Measurements from ENCODE around the gene HBD. TPM values are rescaled to one million over a fixed set of nuclear protein-coding genes. Genes with fewer than 3 reads are reported as not detected.

The HBD gene
- total and polyA plus RNA-seq, 9 of the 15 experiments (the other 6 are each of a cell fraction or from before 2014, with no cell fraction given), result 11.8 to 169 (median 36.0) TPM

- in situ Hi-C loops (cut with MboI) (no loop called here), intact Hi-C loops (cut with micrococcal nuclease) (no loop called here)
- no peak overlapping the region for H2AFZ ChIP-seq (ENCODE audit: low read depth, low read length)
- peaks cover 9 to 17% of the 10 kb centered on the region in 2 experiments; a peak in 4 of 5 replicates for H3K4me1 ChIP-seq (replicated peaks in 1 of 2; ENCODE audit: control insufficient read depth in 2 of 2, insufficient read depth in 2 of 2, low read length in 2 of 2)
- no peaks in the 10 kb centered on the region for H3K9me3 ChIP-seq (replicated peaks; ENCODE audit: control insufficient read depth, insufficient read depth, low read depth, low read length)
- no peak overlapping the region for H3K4me2 ChIP-seq (ENCODE audit: insufficient read depth, low read length)
- no peaks in the 10 kb centered on the region for H3K79me2 ChIP-seq (ENCODE audit: control insufficient read depth, insufficient read depth, low read length)
- CTCF ChIA-PET (ENCODE audit: low intra/inter-chr PET ratio), result interaction anchor here (0.6 kb wide), 1 partner anchor 10 kb away, joined by 3 read pairs; the partner anchor contains the start of gene HBD
- BruUV-seq (replicated peaks), result no TSS peak
- no peak overlapping the region for H3K9ac ChIP-seq (ENCODE audit: insufficient read depth in 1 of 2, low read depth in 2 of 2, low read length in 2 of 2)
- H3K27ac ChIP-seq (ENCODE audit: extremely low read depth, low read depth, low read length), result no peak overlapping the region
- no peak for FAIRE-seq
- WGBS (ENCODE audit: insufficient coverage, low coverage, missing lambda C conversion rate), result 89% methylated on average over 1 of the region's 1 CpG
- H3K4me3 ChIP-seq, result no peak overlapping the region
- no peaks in the 10 kb centered on the region for H3K36me3 ChIP-seq (ENCODE audit: control insufficient read depth, insufficient read depth, low read length)
- no peak for DNase-seq (ENCODE audit: extremely low read depth in 1 of 4, low spot score in 3 of 4)
- H4K20me1 ChIP-seq (replicated peaks; ENCODE audit: control insufficient read depth, insufficient read depth, low read length), result no peaks in the 10 kb centered on the region
- H3K27me3 ChIP-seq (ENCODE audit: control insufficient read depth in 2 of 2, insufficient read depth in 2 of 2, low read length in 2 of 2), result no peaks in the 10 kb centered on the region
- ATAC-seq, result no peak
- POLR2A ChIA-PET, result no interaction called here
- H3K9me1 ChIP-seq (ENCODE audit: control insufficient read depth, insufficient read depth, low read length), result no peaks in the 10 kb centered on the region
- TF ChIP-seq MYNN (IDR thresholded peaks at IDR 0.05) (no peak), MYNN (CRISPR knock-in tag; IDR thresholded peaks at IDR 0.05) (no peak), ZNF277 (CRISPR knock-in tag; IDR thresholded peaks at IDR 0.05; ENCODE audit: borderline replicate concordance) (no peak), EP300 (IDR thresholded peaks at IDR 0.05; ENCODE audit: low read length) (no peak), TCF15 (CRISPR knock-in tag; IDR thresholded peaks at IDR 0.05) (no peak), HDAC6 (IDR thresholded peaks at IDR 0.05; ENCODE audit: low read depth, low read length) (no peak)
- TF ChIP-seq, protein P1, sequence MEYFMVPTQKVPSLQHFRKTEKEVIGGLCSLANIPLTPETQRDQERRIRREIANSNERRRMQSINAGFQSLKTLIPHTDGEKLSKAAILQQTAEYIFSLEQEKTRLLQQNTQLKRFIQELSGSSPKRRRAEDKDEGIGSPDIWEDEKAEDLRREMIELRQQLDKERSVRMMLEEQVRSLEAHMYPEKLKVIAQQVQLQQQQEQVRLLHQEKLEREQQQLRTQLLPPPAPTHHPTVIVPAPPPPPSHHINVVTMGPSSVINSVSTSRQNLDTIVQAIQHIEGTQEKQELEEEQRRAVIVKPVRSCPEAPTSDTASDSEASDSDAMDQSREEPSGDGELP (CRISPR knock-in tag; IDR thresholded peaks at IDR 0.05; ENCODE audit: borderline replicate concordance), result no peak
- TF ChIP-seq, protein P2, sequence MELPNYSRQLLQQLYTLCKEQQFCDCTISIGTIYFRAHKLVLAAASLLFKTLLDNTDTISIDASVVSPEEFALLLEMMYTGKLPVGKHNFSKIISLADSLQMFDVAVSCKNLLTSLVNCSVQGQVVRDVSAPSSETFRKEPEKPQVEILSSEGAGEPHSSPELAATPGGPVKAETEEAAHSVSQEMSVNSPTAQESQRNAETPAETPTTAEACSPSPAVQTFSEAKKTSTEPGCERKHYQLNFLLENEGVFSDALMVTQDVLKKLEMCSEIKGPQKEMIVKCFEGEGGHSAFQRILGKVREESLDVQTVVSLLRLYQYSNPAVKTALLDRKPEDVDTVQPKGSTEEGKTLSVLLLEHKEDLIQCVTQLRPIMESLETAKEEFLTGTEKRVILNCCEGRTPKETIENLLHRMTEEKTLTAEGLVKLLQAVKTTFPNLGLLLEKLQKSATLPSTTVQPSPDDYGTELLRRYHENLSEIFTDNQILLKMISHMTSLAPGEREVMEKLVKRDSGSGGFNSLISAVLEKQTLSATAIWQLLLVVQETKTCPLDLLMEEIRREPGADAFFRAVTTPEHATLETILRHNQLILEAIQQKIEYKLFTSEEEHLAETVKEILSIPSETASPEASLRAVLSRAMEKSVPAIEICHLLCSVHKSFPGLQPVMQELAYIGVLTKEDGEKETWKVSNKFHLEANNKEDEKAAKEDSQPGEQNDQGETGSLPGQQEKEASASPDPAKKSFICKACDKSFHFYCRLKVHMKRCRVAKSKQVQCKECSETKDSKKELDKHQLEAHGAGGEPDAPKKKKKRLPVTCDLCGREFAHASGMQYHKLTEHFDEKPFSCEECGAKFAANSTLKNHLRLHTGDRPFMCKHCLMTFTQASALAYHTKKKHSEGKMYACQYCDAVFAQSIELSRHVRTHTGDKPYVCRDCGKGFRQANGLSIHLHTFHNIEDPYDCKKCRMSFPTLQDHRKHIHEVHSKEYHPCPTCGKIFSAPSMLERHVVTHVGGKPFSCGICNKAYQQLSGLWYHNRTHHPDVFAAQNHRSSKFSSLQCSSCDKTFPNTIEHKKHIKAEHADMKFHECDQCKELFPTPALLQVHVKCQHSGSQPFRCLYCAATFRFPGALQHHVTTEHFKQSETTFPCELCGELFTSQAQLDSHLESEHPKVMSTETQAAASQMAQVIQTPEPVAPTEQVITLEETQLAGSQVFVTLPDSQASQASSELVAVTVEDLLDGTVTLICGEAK (IDR thresholded peaks at IDR 0.05), result no peak
- TF ChIP-seq, protein P2 (CRISPR knock-in tag; IDR thresholded peaks at IDR 0.05), result no peak
- TF ChIP-seq, protein P3, sequence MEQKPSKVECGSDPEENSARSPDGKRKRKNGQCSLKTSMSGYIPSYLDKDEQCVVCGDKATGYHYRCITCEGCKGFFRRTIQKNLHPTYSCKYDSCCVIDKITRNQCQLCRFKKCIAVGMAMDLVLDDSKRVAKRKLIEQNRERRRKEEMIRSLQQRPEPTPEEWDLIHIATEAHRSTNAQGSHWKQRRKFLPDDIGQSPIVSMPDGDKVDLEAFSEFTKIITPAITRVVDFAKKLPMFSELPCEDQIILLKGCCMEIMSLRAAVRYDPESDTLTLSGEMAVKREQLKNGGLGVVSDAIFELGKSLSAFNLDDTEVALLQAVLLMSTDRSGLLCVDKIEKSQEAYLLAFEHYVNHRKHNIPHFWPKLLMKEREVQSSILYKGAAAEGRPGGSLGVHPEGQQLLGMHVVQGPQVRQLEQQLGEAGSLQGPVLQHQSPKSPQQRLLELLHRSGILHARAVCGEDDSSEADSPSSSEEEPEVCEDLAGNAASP (IDR thresholded peaks at IDR 0.05), result no peak
Observed at GRCh38 chr11:5223686-5224085, 10.6 kb downstream of the HBD start.

Measured in K562 (cell line).